Sigmoid colon (tissue), 7 donors: Measurements from ENCODE around the gene VDAC2. TPM values are rescaled to one million over a fixed set of nuclear protein-coding genes. Genes with fewer than 3 reads are reported as not detected.

Experiments
- DNase-seq: peaks from one replicate; pipeline ENCODE4 v3.0.0-alpha.2; 2019
- H3K27ac ChIP-seq, 4 donors: fragments of 200-600 bp; sonication (generic); one replicate each; pipeline ENCODE4 v1.5.1; 2016 to 2019; ENCODE audit warnings: mild to moderate bottlenecking in 1 of 4
- H3K27me3 ChIP-seq, 3 donors: fragments of 200-600 bp; sonication (generic); one replicate each; pipeline ENCODE4 v1.5.1; 2019; ENCODE audit warnings: mild to moderate bottlenecking in 1 of 3
- H3K36me3 ChIP-seq, 4 donors: fragments of 200-600 bp; sonication (generic); one replicate each; pipeline ENCODE4 v1.5.1; 2016 to 2019
- H3K4me1 ChIP-seq, 4 donors: fragments of 200-600 bp; sonication (generic); one replicate each; pipeline ENCODE4 v1.5.1; 2017 to 2019
- H3K4me3 ChIP-seq, 4 donors: fragments of 200-600 bp; sonication (generic); one replicate each; pipeline ENCODE4 v1.5.1; 2017 to 2019; ENCODE audit warnings: mild to moderate bottlenecking in 2 of 4, moderate library complexity in 1 of 4
- H3K9me3 ChIP-seq, 4 donors: fragments of 200-600 bp in 3 of 4; sonication (generic) in 3 of 4; one replicate each; pipeline versions ENCODE4 v1.5.1 to v1.6.1; 2013 to 2019
- CTCF ChIP-seq, 4 experiments: fragments of 450-650 bp in 3 of 4; fragments of 200-600 bp in 1 of 4; IDR thresholded peaks; one replicate each; pipeline ENCODE4 v1.5.1; 2016 to 2019; ENCODE audit warnings: antibody characterized with exemption in 4 of 4, mild to moderate bottlenecking in 3 of 4, moderate library complexity in 2 of 4
- EP300 ChIP-seq, 4 donors: sonication (generic); formaldehyde crosslinking; IDR thresholded peaks; one replicate each; pipeline ENCODE4 v1.6.1; 2017; ENCODE audit warnings: antibody characterized with exemption in 4 of 4
- POLR2A ChIP-seq, 2 donors: fragments of 450-650 bp; IDR thresholded peaks; one replicate each; pipeline ENCODE4 v1.6.1; 2016; ENCODE audit warnings: antibody characterized with exemption in 2 of 2, mild to moderate bottlenecking in 2 of 2, moderate library complexity in 2 of 2
- POLR2AphosphoS5 ChIP-seq, 4 donors: sonication (generic); formaldehyde crosslinking; IDR thresholded peaks; one replicate each; pipeline ENCODE4 v1.6.1; 2017; ENCODE audit warnings: antibody characterized with exemption in 4 of 4
- WGBS, 2 donors: extraction: QIAGEN DNeasy Blood & Tissue Kit; methylation state at CpG; one replicate each; pipeline ENCODE4 v1.1.7; 2013; 5-methylcytosine and 5-hydroxymethylcytosine counted together
- intact Hi-C: fragments of 100-400 bp; cut with DNase I; formaldehyde crosslinking; loops from one replicate; pipeline ENCODE4 v1.15.1; 2023
- polyA plus RNA-seq, 3 donors: library from polyadenylated mRNA; stranded (reverse); fragments of 200-250 nt; gene quantifications; one replicate each; pipeline ENCODE4 v1.2.3, GENCODE V29; 2013
- total RNA-seq, 4 donors: library from RNA; depleted of rRNA; stranded (reverse); fragments of >200 nt; gene quantifications; one replicate each; pipeline ENCODE4 v1.1.0, GENCODE V29; 2016
- donor health status: healthy with polysubstance abuse.
- donor health status: Bipolar disorder and iron deficiency.
- donor health status: healthy.

Gene VDAC2
- total and polyA plus RNA-seq, 7 donors = 205 to 437 (median 249) TPM

DNA sequence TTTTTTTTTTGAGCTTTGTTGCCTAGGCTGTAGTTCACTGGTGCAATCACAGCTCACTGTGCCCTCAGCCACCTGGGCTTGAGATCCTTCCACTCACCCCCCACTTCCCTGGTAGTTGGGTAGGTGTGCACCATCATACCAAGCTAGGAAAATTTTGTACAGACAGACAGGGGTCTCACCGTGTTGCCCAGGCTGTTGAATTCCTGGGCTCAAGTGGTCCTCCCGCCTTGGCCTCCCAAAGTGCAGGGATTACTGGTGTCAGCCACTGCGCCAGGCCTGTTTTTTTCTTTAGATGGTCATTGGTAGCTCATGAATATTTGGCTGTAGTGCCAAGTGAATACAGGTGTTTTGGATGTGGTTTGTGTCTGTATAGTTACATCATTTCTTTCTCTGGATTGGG lies 17.7 kb downstream of the VDAC2 start:
- intact Hi-C loops = no loop called here
- Histone ChIP-seq H3K4me3 (no peak overlapping the region), H3K36me3 (peaks cover 5 to 60% (median 16%) of the 10 kb centered on the region in 4 donors), H3K27me3 (no peaks in the 10 kb centered on the region), H3K27ac (peak overlapping the region; percentile 39 to 88 (median 82)), H3K9me3 (no peaks in the 10 kb centered on the region), H3K4me1 (peaks cover 0 to 70% (median 66%) of the 10 kb centered on the region in 4 donors)
- DNase-seq = peak; percentile 42
- WGBS, 2 donors = 81 to 93% methylated on average over 3 of the region's 3 CpGs
- TF ChIP-seq CTCF (IDR thresholded peaks at IDR 0.05) (no peak), EP300 (IDR thresholded peaks at IDR 0.05) (no peak)

- no peak overlapping the region for H3K4me3 ChIP-seq
- DNase-seq = peak; percentile 60
- intact Hi-C loops = no loop called here
- TF ChIP-seq CTCF (IDR thresholded peaks at IDR 0.05) (no peak), EP300 (IDR thresholded peaks at IDR 0.05) (no peak)
- peaks cover 0 to 64% (median 60%) of the 10 kb centered on the region in 4 donors for H3K4me1 ChIP-seq
- H3K36me3 ChIP-seq = peaks cover 0 to 54% (median 12%) of the 10 kb centered on the region in 4 donors
- WGBS, 2 donors = 39 to 75% methylated on average over 4 of the region's 4 CpGs
- H3K27ac ChIP-seq = peak overlapping the region; percentile 39 to 88 (median 82)
- H3K9me3 ChIP-seq = no peaks in the 10 kb centered on the region
- H3K27me3 ChIP-seq = no peaks in the 10 kb centered on the region
Measured at GRCh38 chr10:75228834-75229233, 18.2 kb downstream of the VDAC2 start.

DNA sequence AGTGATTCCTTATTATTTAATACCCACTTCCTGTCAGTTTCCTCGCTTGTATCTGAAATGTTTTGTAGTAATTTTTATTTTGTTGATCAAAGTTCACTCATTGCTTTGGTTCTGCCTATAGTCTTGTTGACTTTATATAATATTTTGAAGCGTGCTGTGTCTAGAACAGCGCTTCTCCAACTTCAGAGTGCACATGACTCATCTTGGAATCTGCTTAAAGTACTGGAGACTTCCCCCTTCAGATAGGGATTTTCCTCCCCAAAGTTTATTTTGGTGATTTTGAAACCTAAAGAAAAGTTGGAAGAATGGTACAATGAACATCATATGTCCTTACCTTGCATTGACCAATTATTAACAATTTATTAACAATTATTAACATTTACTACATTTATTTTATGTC lies 19.4 kb downstream of the VDAC2 start:
- TF ChIP-seq POLR2A (IDR thresholded peaks at IDR 0.05) (no peak), EP300 (IDR thresholded peaks at IDR 0.05) (no peak), POLR2AphosphoS5 (IDR thresholded peaks at IDR 0.05) (no peak), CTCF (IDR thresholded peaks at IDR 0.05) (no peak)
- Histone ChIP-seq H3K9me3 (no peaks in the 10 kb centered on the region), H3K4me1 (peaks cover 0 to 64% (median 58%) of the 10 kb centered on the region in 4 donors), H3K27me3 (no peaks in the 10 kb centered on the region), H3K27ac (peak overlapping the region; percentile 11 to 88 (median 82)), H3K4me3 (no peak overlapping the region), H3K36me3 (peaks cover 0 to 49% (median 11%) of the 10 kb centered on the region in 4 donors)
- intact Hi-C loops = loop anchor here (1.0 to 10.0 kb wide), 3 partner anchors 19 to 405 kb away; partner anchors contain the start of genes KAT6B and VDAC2
- WGBS, 2 donors = 26 to 69% methylated on average over 3 of the region's 3 CpGs
- DNase-seq = no peak

- intact Hi-C loops = loop anchor here (1.0 to 10.0 kb wide), 3 partner anchors 20 to 406 kb away; partner anchors contain the start of genes KAT6B and VDAC2
- TF ChIP-seq EP300 (IDR thresholded peaks at IDR 0.05) (no peak), POLR2AphosphoS5 (IDR thresholded peaks at IDR 0.05) (peak in 1 of 4 donors; percentile 20), CTCF (IDR thresholded peaks at IDR 0.05) (peak; percentile 83 to 97 (median 88))
- no peak overlapping the region for H3K4me3 ChIP-seq
- peak; percentile 94 for DNase-seq
- peak overlapping the region in 3 of 4 donors; percentile 80 to 88 (median 83) for H3K27ac ChIP-seq
- no peaks in the 10 kb centered on the region for H3K9me3 ChIP-seq
- peaks cover 0 to 49% (median 11%) of the 10 kb centered on the region in 4 donors for H3K36me3 ChIP-seq
- H3K27me3 ChIP-seq = no peaks in the 10 kb centered on the region
- peaks cover 0 to 64% (median 58%) of the 10 kb centered on the region in 4 donors for H3K4me1 ChIP-seq
- WGBS, 2 donors = 20 to 26% methylated on average over 5 of the region's 5 CpGs
Measured at GRCh38 chr10:75230600-75231038, 20.0 kb downstream of the VDAC2 start.
